Measurements from ENCODE around the gene RPS4Y2. TPM values are rescaled to one million over a fixed set of nuclear protein-coding genes. Genes with fewer than 3 reads are reported as not detected.

The RPS4Y2 gene
- total and polyA plus RNA-seq, 4 donors, result not detected

GRCh38 chrY:20735200-20735599 lies 20.7 kb upstream of the RPS4Y2 start (continued):
- TF ChIP-seq CTCF (IDR thresholded peaks at IDR 0.05; ENCODE audit: low read depth, low read length, missing input control), result no peak
- TF ChIP-seq RAD21 (IDR thresholded peaks at IDR 0.05), result no peak
- no peak for TF ChIP-seq ZBTB33 (IDR thresholded peaks at IDR 0.05)

GRCh38 chrY:20739806-20740205 lies 16.1 kb upstream of the RPS4Y2 start:
- Histone ChIP-seq H3K9ac (ENCODE audit: low read depth in 1 of 2, low read length in 2 of 2) (no peak overlapping the region), H3K4me1 (ENCODE audit: control insufficient read depth in 4 of 4, insufficient read depth in 4 of 4, low read length in 3 of 4) (no peaks in the 10 kb centered on the region), H3K27me3 (ENCODE audit: control insufficient read depth in 4 of 4, insufficient read depth in 4 of 4, low read length in 3 of 4) (no peaks in the 10 kb centered on the region), H3K4me3 (ENCODE audit: low read depth in 1 of 3, low read length in 3 of 3) (no peak overlapping the region), H3K9me3 (ENCODE audit: control insufficient read depth in 4 of 4, low read length in 3 of 4) (no peaks in the 10 kb centered on the region), H3K36me3 (ENCODE audit: control insufficient read depth in 4 of 4, insufficient read depth in 3 of 4, low read depth in 1 of 4, low read length in 3 of 4) (no peaks in the 10 kb centered on the region), H3K27ac (ENCODE audit: low read depth in 1 of 2, low read length in 2 of 2) (no peak overlapping the region)
- 69% methylated on average over 3 of the region's 3 CpGs for WGBS
- TF ChIP-seq JUND (IDR thresholded peaks at IDR 0.05) (no peak), SP1 (IDR thresholded peaks at IDR 0.05) (no peak), HNF4A (conservative IDR thresholded peaks at IDR 0.05) (no peak), NR2F2 (IDR thresholded peaks at IDR 0.05) (no peak), REST (IDR thresholded peaks at IDR 0.05) (no peak), ATF3 (IDR thresholded peaks at IDR 0.05) (no peak), YY1 (IDR thresholded peaks at IDR 0.05) (no peak), RAD21 (IDR thresholded peaks at IDR 0.05) (no peak), FOXA2 (IDR thresholded peaks at IDR 0.05) (no peak), CTCF (IDR thresholded peaks at IDR 0.05; ENCODE audit: low read depth, low read length, missing input control) (no peak), GABPA (IDR thresholded peaks at IDR 0.05 in 1 of 2, conservative IDR thresholded peaks at IDR 0.05 in 1 of 2) (no peak), ZBTB33 (IDR thresholded peaks at IDR 0.05) (no peak)
- DNase-seq (ENCODE audit: low spot score), result no peak
